BLaER1 treated with 17β-estradiol and CSF1 and Interleukin-3, amounts not matched to agents 10 nM and 100 nM (cell line): ENCODE results near the gene CRLF2.
"Not testable (repeated sequence)": the region's sequence is repeated elsewhere in the genome, so short reads cannot be mapped to it uniquely, and the experiment has no call there.

Source experiments
- H3K27ac ChIP-seq, 11 experiments: shearing (Covaris generic); formaldehyde crosslinking; 2 replicates each; pipeline ENCODE4 v1.8.1; 2022
- H3K27me3 ChIP-seq, 11 experiments: shearing (Covaris generic); formaldehyde crosslinking; 2 replicates each; pipeline ENCODE4 v1.8.1; 2022
- H3K36me3 ChIP-seq, 11 experiments: shearing (Covaris generic); formaldehyde crosslinking; 2 replicates each; pipeline ENCODE4 v1.8.1; 2022
- H3K4me1 ChIP-seq, 10 experiments: shearing (Covaris generic); formaldehyde crosslinking; 2 replicates each; pipeline ENCODE4 v1.8.1; 2022
- H3K4me2 ChIP-seq, 11 experiments: shearing (Covaris generic); formaldehyde crosslinking; 2 replicates each; pipeline ENCODE4 v1.8.1; 2022
- H3K4me3 ChIP-seq, 10 experiments: shearing (Covaris generic); formaldehyde crosslinking; 2 replicates each; pipeline ENCODE4 v1.8.1; 2022
- H3K9ac ChIP-seq, 11 experiments: shearing (Covaris generic); formaldehyde crosslinking; 2 replicates each; pipeline ENCODE4 v1.8.1; 2022
- H3K9me3 ChIP-seq, 11 experiments: shearing (Covaris generic); formaldehyde crosslinking; replicated peaks in 1 of 11; 2 replicates each; pipeline ENCODE4 v1.8.1; 2022
- H4K20me1 ChIP-seq, 11 experiments: shearing (Covaris generic); formaldehyde crosslinking; 2 replicates each; pipeline ENCODE4 v1.8.1; 2022
- Cebpa-rat ChIP-seq, 11 experiments: shearing (Covaris generic); IDR thresholded peaks; 2 replicates each; pipeline ENCODE4 v1.8.1; 2022

CRLF2 gene

GRCh38 chrX:1212532-1212931 lies at the start of gene CRLF2:
TSS of gene CRLF2 (minus strand) at chrX:1212649. CDS start at chrX:1212634, 15 bp downstream.
- peak within 1 kb of the TSS in 10 of 11 experiments; percentile 34 to 79 (median 70); a peak in 19 of 22 replicates for H3K27ac ChIP-seq

GRCh38 chrX:1261771-1262170 lies 49.3 kb upstream of the CRLF2 start:
- Histone ChIP-seq H3K9me3 (peaks cover 0 to 12% (median 9%) of the 10 kb centered on the region in 11 experiments; a peak in 11 of 22 replicates), H3K4me2 (peak overlapping the region in 6 of 11 experiments; percentile 3 to 46 (median 18); a peak in 7 of 22 replicates)
- H4K20me1 ChIP-seq, H3K36me3 ChIP-seq, H3K9ac ChIP-seq, H3K27me3 ChIP-seq, H3K27ac ChIP-seq, H3K4me1 ChIP-seq, H3K4me3 ChIP-seq: not testable (repeated sequence)

More at GRCh38 chrX:1212532-1212931, at the start of gene CRLF2:
- Histone ChIP-seq H3K9ac (peak within 1 kb of the TSS; percentile 14 to 66 (median 49); a peak in 15 of 22 replicates), H3K9me3 (peaks cover 0 to 13% (median 0%) of the 10 kb centered on the region in 11 experiments; a peak in 2 of 22 replicates), H3K4me2 (peak within 1 kb of the TSS; percentile 61 to 79 (median 71)), H3K36me3 (no peaks in the 10 kb centered on the region), H3K4me3 (peak within 1 kb of the TSS in 6 of 10 experiments; percentile 13 to 49 (median 34); a peak in 6 of 20 replicates), H3K4me1 (peaks cover 49 to 83% (median 77%) of the 10 kb centered on the region in 10 experiments), H3K27me3 (peaks cover 0 to 19% (median 0%) of the 10 kb centered on the region in 11 experiments; a peak in 3 of 22 replicates), H4K20me1 (no peaks in the 10 kb centered on the region)
- TF ChIP-seq Cebpa-rat (IDR thresholded peaks at IDR 0.05) = no peak

GRCh38 chrX:1261285-1261684 lies 48.8 kb upstream of the CRLF2 start:
- TF ChIP-seq Cebpa-rat (IDR thresholded peaks at IDR 0.05) = no peak
- Histone ChIP-seq H3K4me2 (peak overlapping the region in 6 of 11 experiments; percentile 3 to 46 (median 18); a peak in 6 of 22 replicates), H3K27me3 (no peaks in the 10 kb centered on the region), H3K9ac (no peak overlapping the region), H3K9me3 (peaks cover 0 to 7% (median 5%) of the 10 kb centered on the region in 11 experiments; a peak in 9 of 22 replicates), H3K4me3 (no peak overlapping the region), H4K20me1 (no peaks in the 10 kb centered on the region), H3K36me3 (no peaks in the 10 kb centered on the region), H3K27ac (no peak overlapping the region), H3K4me1 (peaks cover 6 to 10% (median 8%) of the 10 kb centered on the region in 10 experiments; a peak in 15 of 20 replicates)

- H3K27ac ChIP-seq = peak overlapping the region in 2 of 11 experiments; percentile 6 to 32; a peak in 3 of 22 replicates
Observed at GRCh38 chrX:1252861-1253260, 40.4 kb upstream of the CRLF2 start.

GRCh38 chrX:1249101-1249887 lies 36.8 kb upstream of the CRLF2 start:
- Histone ChIP-seq H3K9ac (peak overlapping the region; percentile 74 to 89 (median 83)), H3K4me1 (peaks cover 18 to 46% (median 29%) of the 10 kb centered on the region in 10 experiments), H3K27me3 (no peaks in the 10 kb centered on the region), H3K36me3 (no peaks in the 10 kb centered on the region), H3K27ac (peak overlapping the region; percentile 82 to 98 (median 94)), H3K4me3 (peak overlapping the region; percentile 6 to 64 (median 41); a peak in 15 of 20 replicates), H3K4me2 (peak overlapping the region; percentile 84 to 98 (median 92)), H4K20me1 (no peaks in the 10 kb centered on the region), H3K9me3 (no peaks in the 10 kb centered on the region)
- TF ChIP-seq Cebpa-rat (IDR thresholded peaks at IDR 0.05) = peak in 8 of 11 experiments; percentile 36 to 92 (median 70); a peak in 13 of 22 replicates

More at GRCh38 chrX:1252861-1253260, 40.4 kb upstream of the CRLF2 start:
- TF ChIP-seq Cebpa-rat (IDR thresholded peaks at IDR 0.05) = no peak
- peaks cover 17 to 34% (median 21%) of the 10 kb centered on the region in 10 experiments for H3K4me1 ChIP-seq
- no peaks in the 10 kb centered on the region for H3K9me3 ChIP-seq
- H3K27me3 ChIP-seq = no peaks in the 10 kb centered on the region
- H3K4me3 ChIP-seq = no peak overlapping the region
- peak overlapping the region in 3 of 11 experiments; percentile 7 to 29 (median 19); a peak in 1 of 22 replicates for H3K4me2 ChIP-seq
- H3K36me3 ChIP-seq = no peaks in the 10 kb centered on the region
- no peak overlapping the region for H3K9ac ChIP-seq
- H4K20me1 ChIP-seq = no peaks in the 10 kb centered on the region

GRCh38 chrX:1248331-1249061 lies 36.0 kb upstream of the CRLF2 start:
- peak overlapping the region; percentile 74 to 89 (median 83); a peak in 21 of 22 replicates for H3K9ac ChIP-seq
- no peaks in the 10 kb centered on the region for H3K9me3 ChIP-seq
- no peaks in the 10 kb centered on the region for H3K36me3 ChIP-seq
- H4K20me1 ChIP-seq = no peaks in the 10 kb centered on the region
- peaks cover 24 to 52% (median 36%) of the 10 kb centered on the region in 10 experiments for H3K4me1 ChIP-seq
- H3K4me3 ChIP-seq = peak overlapping the region in 9 of 10 experiments; percentile 6 to 64 (median 41); a peak in 11 of 20 replicates
- H3K27me3 ChIP-seq = no peaks in the 10 kb centered on the region
- no peak for TF ChIP-seq Cebpa-rat (IDR thresholded peaks at IDR 0.05)
- H3K4me2 ChIP-seq = peak overlapping the region; percentile 84 to 98 (median 92)
- peak overlapping the region; percentile 82 to 98 (median 94); a peak in 21 of 22 replicates for H3K27ac ChIP-seq

GRCh38 chrX:1246816-1247215 lies 34.4 kb upstream of the CRLF2 start:
- Histone ChIP-seq H3K27ac (peak overlapping the region in 5 of 11 experiments; percentile 23 to 44 (median 28); a peak in 5 of 22 replicates), H3K4me2 (peak overlapping the region in 2 of 11 experiments; percentile 35 to 40; a peak in 1 of 22 replicates), H3K4me1 (peaks cover 32 to 58% (median 49%) of the 10 kb centered on the region in 10 experiments), H3K9me3 (no peaks in the 10 kb centered on the region), H4K20me1 (no peaks in the 10 kb centered on the region), H3K36me3 (no peaks in the 10 kb centered on the region), H3K4me3 (no peak overlapping the region), H3K9ac (peak overlapping the region in 1 of 11 experiments; percentile 36; a peak in 1 of 22 replicates), H3K27me3 (no peaks in the 10 kb centered on the region)
- no peak for TF ChIP-seq Cebpa-rat (IDR thresholded peaks at IDR 0.05)

- H3K4me3 ChIP-seq = no peak overlapping the region
- no peaks in the 10 kb centered on the region for H3K27me3 ChIP-seq
- no peaks in the 10 kb centered on the region for H3K9me3 ChIP-seq
- H3K36me3 ChIP-seq = no peaks in the 10 kb centered on the region
- TF ChIP-seq Cebpa-rat (IDR thresholded peaks at IDR 0.05) = no peak
- H3K4me2 ChIP-seq = peak overlapping the region; percentile 13 to 73 (median 49); a peak in 19 of 22 replicates
- peaks cover 29 to 58% (median 50%) of the 10 kb centered on the region in 10 experiments for H3K4me1 ChIP-seq
- no peaks in the 10 kb centered on the region for H4K20me1 ChIP-seq
- H3K9ac ChIP-seq = no peak overlapping the region
- peak overlapping the region in 1 of 11 experiments; percentile 8; a peak in 2 of 22 replicates for H3K27ac ChIP-seq
Observed at GRCh38 chrX:1244164-1245076, 32.0 kb upstream of the CRLF2 start.
